KG1 (cell line): ENCODE data around the gene FAM240A.

Source experiments
- DNase-seq: peaks from one replicate; lab custom pipeline; 2025; lab: John Stamatoyannopoulos, UW

FAM240A gene

GRCh38 chr3:46674031-46674845 is 61.9 kb downstream of the FAM240A start:
- no peak for DNase-seq

- no peak for DNase-seq
Observed at GRCh38 chr3:46675426-46675825, 63.1 kb downstream of the FAM240A start.
